PC-9 (cell line): ENCODE results near the gene MINPP1. TPM values are rescaled to one million over a fixed set of nuclear protein-coding genes. Genes with fewer than 3 reads are reported as not detected.

Source experiments
- BruUV-seq: library from RNA; stranded (reverse); fragments of 400-500 nt; replicated peaks from 2 replicates; lab custom pipeline; 2021; lab: Mats Ljungman, UMichigan
- CTCF ChIA-PET: fragments of 300-600 bp; sonication (Branson Sonifier 250); formaldehyde crosslinking; loops from one replicate; lab custom pipeline; 2022; ENCODE audit warnings: antibody characterized with exemption; lab: Charles Lee
- POLR2A ChIA-PET: fragments of 300-600 bp; sonication (Branson Sonifier 250); formaldehyde crosslinking; loops from one replicate; lab custom pipeline; 2022; ENCODE audit warnings: antibody characterized with exemption; ENCODE audit not compliant: unreplicated experiment; lab: Charles Lee
- DNase-seq, 2 experiments: peaks; one replicate each; pipeline versions ENCODE4 v3.0.0 to v3.0.0-alpha.2; 2015 to 2022; ENCODE audit warnings: mixed read lengths in 1 of 2
- H2AFZ ChIP-seq: fragments of 200-600 bp; sonication (generic); 2 replicates; pipeline ENCODE4 v1.8.1; 2017; ENCODE audit warnings: antibody characterized with exemption
- H3F3A ChIP-seq: fragments of 200-600 bp; sonication (generic); 2 replicates; pipeline ENCODE4 v1.8.1; 2017; ENCODE audit warnings: antibody characterized with exemption, mild to moderate bottlenecking, low read depth; ENCODE audit not compliant: insufficient read depth
- H3K27ac ChIP-seq: fragments of 200-600 bp; sonication (generic); 2 replicates; pipeline ENCODE4 v1.6.1; 2016; ENCODE audit warnings: mixed run types
- H3K27me3 ChIP-seq: fragments of 200-600 bp; sonication (generic); 2 replicates; pipeline ENCODE4 v1.6.1; 2016; ENCODE audit warnings: low read depth, mixed run types; ENCODE audit not compliant: insufficient read depth
- H3K36me3 ChIP-seq: fragments of 200-600 bp; sonication (generic); 2 replicates; pipeline ENCODE4 v1.6.1; 2016; ENCODE audit warnings: low read depth, mixed run types
- H3K4me1 ChIP-seq: fragments of 200-600 bp; sonication (generic); replicated peaks from 2 replicates; pipeline ENCODE4 v1.6.1; 2016; ENCODE audit warnings: mixed run types; ENCODE audit not compliant: insufficient read depth
- H3K4me2 ChIP-seq: fragments of 200-600 bp; sonication (generic); 2 replicates; pipeline ENCODE4 v1.6.1; 2017; ENCODE audit warnings: mixed run types
- H3K4me3 ChIP-seq: fragments of 200-600 bp; sonication (generic); 2 replicates; pipeline ENCODE4 v1.6.1; 2016; ENCODE audit warnings: mixed run types
- H3K79me2 ChIP-seq: fragments of 200-600 bp; sonication (generic); 2 replicates; pipeline ENCODE4 v1.6.1; 2017; ENCODE audit warnings: low read depth, mixed run types
- H3K9me2 ChIP-seq: fragments of 200-600 bp; sonication (generic); 2 replicates; pipeline ENCODE4 v1.8.1; 2017; ENCODE audit warnings: mild to moderate bottlenecking; ENCODE audit not compliant: insufficient read depth
- H3K9me3 ChIP-seq: fragments of 200-600 bp; sonication (generic); 2 replicates; pipeline ENCODE4 v1.8.1; 2016; ENCODE audit warnings: low read depth; ENCODE audit not compliant: insufficient read depth
- H4K20me1 ChIP-seq: fragments of 200-600 bp; sonication (generic); 2 replicates; pipeline ENCODE4 v1.8.1; 2017; ENCODE audit not compliant: insufficient read depth
- CTCF ChIP-seq: fragments of 200-600 bp; sonication (generic); conservative IDR thresholded peaks from 2 replicates; pipeline ENCODE4 v1.6.1; 2017; ENCODE audit warnings: mixed run types, antibody characterized with exemption, mild to moderate bottlenecking, moderate library complexity
- EZH2 ChIP-seq: fragments of 200-600 bp; sonication (generic); IDR thresholded peaks from 2 replicates; pipeline ENCODE4 v1.8.0; 2017; ENCODE audit warnings: antibody characterized with exemption, low read depth
- intact Hi-C: fragments of 100-400 bp; cut with micrococcal nuclease; formaldehyde crosslinking; loops from one replicate; pipeline ENCODE4 v1.10.0; 2022; ENCODE audit not compliant: unreplicated experiment
- total RNA-seq: library from RNA; stranded (reverse); gene quantifications from 2 replicates; pipeline ENCODE4 v1.2.3, GENCODE V29; 2021

Gene MINPP1
- total RNA-seq, 1 experiment from 2014 or later: 14.4 TPM

GRCh38 chr10:87508837-87509236 is 4.1 kb downstream of the MINPP1 start:
- Histone ChIP-seq H4K20me1 (no peaks in the 10 kb centered on the region; the same call in 1 of the 2 replicates), H3F3A (peaks cover 4% of the 10 kb centered on the region; the same call in 1 of the 2 replicates), H3K9me3 (no peaks in the 10 kb centered on the region), H2AFZ (no peak overlapping the region), H3K4me2 (no peak overlapping the region), H3K79me2 (peaks cover 35% of the 10 kb centered on the region), H3K36me3 (peaks cover 13% of the 10 kb centered on the region; the same call in 1 of the 2 replicates), H3K4me1 (peaks cover 20% of the 10 kb centered on the region), H3K9me2 (no peaks in the 10 kb centered on the region), H3K4me3 (no peak overlapping the region), H3K27ac (no peak overlapping the region), H3K27me3 (no peaks in the 10 kb centered on the region)
- DNase-seq: no peak
- BruUV-seq: no TSS peak
- ChIA-PET POLR2A (no interaction called here), CTCF (no interaction called here)
- intact Hi-C loops: no loop called here
- TF ChIP-seq EZH2: no peak
- no peak for TF ChIP-seq CTCF

DNA sequence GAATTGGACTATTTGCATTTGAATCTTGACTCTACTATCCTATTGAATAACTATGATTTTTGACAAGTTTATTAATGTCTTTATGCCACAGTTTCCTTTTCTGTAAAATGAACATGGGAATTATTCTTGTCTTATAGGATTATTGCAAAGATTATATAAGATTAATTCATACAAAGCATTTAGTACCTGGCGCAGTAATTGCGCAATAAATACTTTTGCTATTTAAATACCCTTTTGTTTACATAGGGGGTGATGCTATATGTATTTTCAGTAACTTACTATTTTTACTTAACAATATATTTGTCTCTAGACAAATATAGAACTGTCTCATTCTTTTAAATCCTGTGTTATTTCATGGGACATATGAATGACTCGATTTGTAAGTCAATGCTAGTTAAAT is 5.3 kb downstream of the MINPP1 start:
- intact Hi-C loops: no loop called here
- BruUV-seq: no TSS peak
- CTCF ChIA-PET: no interaction called here
- peaks cover 30% of the 10 kb centered on the region for H3K79me2 ChIP-seq
- H3K27ac ChIP-seq: no peak overlapping the region
- H3K9me2 ChIP-seq: no peaks in the 10 kb centered on the region
- no peaks in the 10 kb centered on the region for H3K9me3 ChIP-seq
- peaks cover 16% of the 10 kb centered on the region for H3K4me1 ChIP-seq
- no peak overlapping the region for H3K4me3 ChIP-seq
- DNase-seq: no peak
- peaks cover 13% of the 10 kb centered on the region; the same call in 1 of the 2 replicates for H3K36me3 ChIP-seq
- no peaks in the 10 kb centered on the region; the same call in 1 of the 2 replicates for H4K20me1 ChIP-seq
- POLR2A ChIA-PET: no interaction called here
- no peak overlapping the region for H3K4me2 ChIP-seq
- H3F3A ChIP-seq: peaks cover 2% of the 10 kb centered on the region; the same call in 1 of the 2 replicates
- no peak overlapping the region for H2AFZ ChIP-seq
- no peaks in the 10 kb centered on the region for H3K27me3 ChIP-seq
- no peak for TF ChIP-seq CTCF
- no peak for TF ChIP-seq EZH2

DNA sequence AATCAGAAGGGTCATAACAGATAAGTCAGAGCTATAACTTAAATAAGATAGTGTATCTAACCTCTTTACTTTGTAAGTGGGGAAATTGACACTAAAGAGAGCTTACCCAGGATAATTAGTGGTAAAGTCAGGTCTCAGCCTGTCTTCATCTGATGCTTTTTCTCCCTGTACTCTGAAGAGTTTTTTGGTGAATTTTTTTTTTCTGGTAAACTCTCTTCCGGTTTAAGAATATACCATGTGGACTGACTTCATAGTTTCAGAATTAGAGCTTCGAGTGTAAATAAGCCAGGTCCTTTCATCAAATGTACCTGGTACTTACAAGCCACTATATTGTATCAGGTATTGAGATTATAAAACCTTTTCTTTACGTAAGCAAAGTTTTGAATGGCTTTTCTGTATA is 6.8 kb downstream of the MINPP1 start:
- Histone ChIP-seq H3K36me3 (peaks cover 13% of the 10 kb centered on the region; the same call in 1 of the 2 replicates), H3K27me3 (no peaks in the 10 kb centered on the region), H3K9me3 (no peaks in the 10 kb centered on the region), H3F3A (no peaks in the 10 kb centered on the region), H3K79me2 (peaks cover 19% of the 10 kb centered on the region), H3K4me1 (peaks cover 10% of the 10 kb centered on the region), H3K4me3 (no peak overlapping the region), H4K20me1 (no peaks in the 10 kb centered on the region; the same call in 1 of the 2 replicates), H3K9me2 (no peaks in the 10 kb centered on the region), H2AFZ (no peak overlapping the region), H3K27ac (no peak overlapping the region), H3K4me2 (no peak overlapping the region)
- TF ChIP-seq EZH2: no peak
- no peak for TF ChIP-seq CTCF
- intact Hi-C loops: no loop called here
- DNase-seq: no peak
- BruUV-seq: no TSS peak
- CTCF ChIA-PET: no interaction called here
- POLR2A ChIA-PET: no interaction called here
